ENCODE data around the gene EGFR. TPM values are rescaled to one million over a fixed set of nuclear protein-coding genes. Genes with fewer than 3 reads are reported as not detected.

The EGFR gene
- total RNA-seq, 2 donors from 2014 or later: 54.8 to 56.7 TPM

DNA sequence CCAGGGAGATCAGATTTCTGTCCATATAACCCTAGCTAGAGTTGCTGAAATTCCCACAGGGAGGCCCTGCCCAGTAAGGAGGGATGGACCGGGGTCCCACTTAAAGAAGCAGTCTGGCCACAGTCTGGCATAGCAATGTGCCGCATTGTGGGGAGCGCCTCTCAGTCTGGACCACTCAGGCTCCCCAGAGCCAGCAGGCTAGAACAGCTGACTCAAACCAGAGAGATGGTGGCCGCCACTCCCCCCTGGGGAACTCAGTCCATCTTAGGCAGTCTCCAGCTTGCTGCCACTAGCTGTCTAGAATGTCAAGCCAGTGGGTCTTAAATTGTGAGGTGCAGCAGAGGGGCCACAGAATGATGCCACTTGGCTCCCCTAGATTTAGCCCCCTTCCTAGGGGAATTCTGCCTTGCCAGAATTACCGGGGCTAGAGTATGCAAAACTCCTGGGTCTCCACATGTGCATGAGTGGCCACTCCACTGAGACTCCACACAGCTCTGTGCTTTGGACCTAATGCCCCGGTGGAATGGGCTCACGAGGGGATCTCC lies 213.0 kb downstream of the EGFR start:
- no peak for ATAC-seq (ENCODE audit: insufficient number of reproducible peaks, low FRiP score, low read depth)
- TF ChIP-seq, protein P1, sequence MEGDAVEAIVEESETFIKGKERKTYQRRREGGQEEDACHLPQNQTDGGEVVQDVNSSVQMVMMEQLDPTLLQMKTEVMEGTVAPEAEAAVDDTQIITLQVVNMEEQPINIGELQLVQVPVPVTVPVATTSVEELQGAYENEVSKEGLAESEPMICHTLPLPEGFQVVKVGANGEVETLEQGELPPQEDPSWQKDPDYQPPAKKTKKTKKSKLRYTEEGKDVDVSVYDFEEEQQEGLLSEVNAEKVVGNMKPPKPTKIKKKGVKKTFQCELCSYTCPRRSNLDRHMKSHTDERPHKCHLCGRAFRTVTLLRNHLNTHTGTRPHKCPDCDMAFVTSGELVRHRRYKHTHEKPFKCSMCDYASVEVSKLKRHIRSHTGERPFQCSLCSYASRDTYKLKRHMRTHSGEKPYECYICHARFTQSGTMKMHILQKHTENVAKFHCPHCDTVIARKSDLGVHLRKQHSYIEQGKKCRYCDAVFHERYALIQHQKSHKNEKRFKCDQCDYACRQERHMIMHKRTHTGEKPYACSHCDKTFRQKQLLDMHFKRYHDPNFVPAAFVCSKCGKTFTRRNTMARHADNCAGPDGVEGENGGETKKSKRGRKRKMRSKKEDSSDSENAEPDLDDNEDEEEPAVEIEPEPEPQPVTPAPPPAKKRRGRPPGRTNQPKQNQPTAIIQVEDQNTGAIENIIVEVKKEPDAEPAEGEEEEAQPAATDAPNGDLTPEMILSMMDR (IDR thresholded peaks at IDR 0.05): no peak
- no peaks in the 10 kb centered on the region for H3K4me1 ChIP-seq (ENCODE audit: control insufficient read depth in 1 of 2, low read depth in 2 of 2)

DNA sequence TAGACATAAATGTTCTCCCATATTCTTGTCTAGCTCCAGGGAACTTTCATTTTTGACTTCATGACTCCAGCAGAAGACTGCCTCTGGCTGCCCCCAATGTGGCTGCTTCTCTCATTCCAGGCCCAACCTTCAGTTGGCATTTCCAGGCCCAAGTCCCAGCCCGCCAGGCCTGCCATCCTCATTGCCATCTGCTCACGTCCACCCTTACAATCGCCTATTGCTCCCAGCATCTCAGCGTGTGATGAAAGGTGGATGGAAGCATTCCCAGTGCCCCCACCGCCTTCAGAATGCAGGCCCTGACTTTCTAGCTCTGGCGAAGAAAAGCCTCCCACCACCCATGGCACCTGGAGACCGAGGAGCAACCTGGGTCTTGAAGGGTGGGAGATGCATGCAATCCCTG lies 214.2 kb downstream of the EGFR start:
- Histone ChIP-seq H3K27ac (no peak overlapping the region), H3K36me3 (no peaks in the 10 kb centered on the region), H3K4me3 (no peak overlapping the region), H3K4me1 (ENCODE audit: control insufficient read depth in 1 of 2, low read depth in 2 of 2) (peaks cover 0 to 5% of the 10 kb centered on the region in 2 donors), H3K9me3 (no peaks in the 10 kb centered on the region), H3K27me3 (replicated peaks; ENCODE audit: insufficient read depth) (no peaks in the 10 kb centered on the region)
- ATAC-seq (ENCODE audit: insufficient number of reproducible peaks, low FRiP score, low read depth) (no peak), DNase-seq (ENCODE audit: low spot score) (no peak)
- TF ChIP-seq, protein P1 (IDR thresholded peaks at IDR 0.05): no peak

More for the DNA sequence above, 213.0 kb downstream of the EGFR start:
- DNase-seq (ENCODE audit: low spot score): no peak
- H3K4me3 ChIP-seq: no peak overlapping the region
- no peaks in the 10 kb centered on the region for H3K27me3 ChIP-seq (replicated peaks; ENCODE audit: insufficient read depth)
- H3K27ac ChIP-seq: no peak overlapping the region
- H3K36me3 ChIP-seq: no peaks in the 10 kb centered on the region
- no peaks in the 10 kb centered on the region for H3K9me3 ChIP-seq

DNA sequence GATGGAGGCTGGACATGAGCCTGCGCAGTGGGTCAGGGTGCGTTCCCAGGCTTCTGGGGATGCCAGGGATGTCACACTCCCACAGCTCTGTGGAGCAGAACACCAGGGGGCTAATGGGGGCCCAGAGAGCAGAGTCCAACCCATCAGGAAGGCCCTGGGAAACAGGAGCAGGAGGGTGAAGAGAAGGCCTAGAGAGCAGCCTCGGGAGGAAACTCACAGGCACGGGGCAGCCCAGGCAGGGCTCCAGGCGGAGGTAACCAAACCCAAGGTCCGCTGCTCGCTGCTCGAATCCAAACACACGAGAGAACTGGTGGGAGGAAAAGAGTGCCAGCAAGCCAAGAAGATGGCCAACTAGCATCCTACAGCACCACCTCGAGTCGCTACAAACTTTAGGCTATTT lies 215.6 kb downstream of the EGFR start:
- H3K27me3 ChIP-seq (replicated peaks; ENCODE audit: insufficient read depth): no peaks in the 10 kb centered on the region
- H3K27ac ChIP-seq: no peak overlapping the region
- no peak overlapping the region for H3K4me3 ChIP-seq
- no peak for DNase-seq (ENCODE audit: low spot score)
- no peaks in the 10 kb centered on the region for H3K36me3 ChIP-seq
- ATAC-seq (ENCODE audit: insufficient number of reproducible peaks, low FRiP score, low read depth): no peak
- TF ChIP-seq, protein P1 (IDR thresholded peaks at IDR 0.05): no peak
- no peaks in the 10 kb centered on the region for H3K9me3 ChIP-seq
- H3K4me1 ChIP-seq (ENCODE audit: control insufficient read depth in 1 of 2, low read depth in 2 of 2): peaks cover 0 to 5% of the 10 kb centered on the region in 2 donors

DNA sequence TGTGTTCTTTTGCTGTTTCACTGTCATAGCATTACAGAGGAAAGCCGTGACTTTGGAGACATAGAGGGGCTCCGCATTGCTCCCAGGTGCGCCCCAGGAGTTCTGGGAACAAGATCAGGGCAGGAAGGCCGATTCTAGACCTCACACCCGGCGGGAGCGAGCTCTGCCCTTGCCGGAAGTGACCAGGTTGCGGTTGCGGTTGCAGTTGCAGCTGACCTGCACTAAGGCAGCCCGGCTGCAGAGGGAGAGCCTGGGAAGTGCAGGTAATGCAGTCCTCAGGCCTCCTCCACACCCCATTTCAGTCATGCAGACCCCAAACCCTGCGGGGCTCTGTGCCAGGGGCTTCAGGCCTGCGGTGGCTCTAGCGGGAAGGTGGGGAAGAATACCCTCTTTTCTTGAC lies 216.3 kb downstream of the EGFR start:
- TF ChIP-seq, protein P1 (IDR thresholded peaks at IDR 0.05): no peak
- Histone ChIP-seq H3K9me3 (no peaks in the 10 kb centered on the region), H3K36me3 (no peaks in the 10 kb centered on the region), H3K27ac (no peak overlapping the region), H3K27me3 (replicated peaks; ENCODE audit: insufficient read depth) (no peaks in the 10 kb centered on the region), H3K4me3 (no peak overlapping the region), H3K4me1 (ENCODE audit: control insufficient read depth in 1 of 2, low read depth in 2 of 2) (peaks cover 0 to 5% of the 10 kb centered on the region in 2 donors)
- DNase-seq (ENCODE audit: low spot score) (no peak), ATAC-seq (ENCODE audit: insufficient number of reproducible peaks, low FRiP score, low read depth) (no peak)

DNA sequence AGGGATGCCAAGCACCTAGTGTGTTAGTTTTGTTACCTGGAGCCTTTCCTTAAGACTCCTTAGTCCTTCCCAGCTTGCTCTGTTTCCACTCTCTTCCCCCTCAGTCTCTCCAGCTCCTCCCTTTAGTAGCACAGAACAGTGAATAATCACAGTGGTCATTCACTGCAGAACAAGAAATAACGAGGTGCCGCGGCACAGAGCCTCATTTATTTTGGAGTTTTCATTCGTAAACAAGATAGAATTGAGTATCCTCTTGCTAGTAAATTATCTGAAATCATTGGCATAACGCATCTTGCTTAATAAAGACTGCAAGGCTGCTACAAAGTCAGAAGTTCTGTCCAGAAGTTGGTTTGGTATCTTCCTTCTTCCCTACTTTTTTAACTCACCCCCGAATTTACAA lies 217.0 kb downstream of the EGFR start:
- Histone ChIP-seq H3K27me3 (replicated peaks; ENCODE audit: insufficient read depth) (no peaks in the 10 kb centered on the region), H3K4me3 (no peak overlapping the region), H3K27ac (no peak overlapping the region), H3K4me1 (ENCODE audit: control insufficient read depth in 1 of 2, low read depth in 2 of 2) (peaks cover 0 to 5% of the 10 kb centered on the region in 2 donors), H3K9me3 (no peaks in the 10 kb centered on the region), H3K36me3 (no peaks in the 10 kb centered on the region)
- DNase-seq (ENCODE audit: low spot score) (no peak), ATAC-seq (ENCODE audit: insufficient number of reproducible peaks, low FRiP score, low read depth) (no peak)
- TF ChIP-seq, protein P1 (IDR thresholded peaks at IDR 0.05): no peak

All from thoracic aorta (tissue), 2 donors.